NCI-H1105 treated with DMSO at 0.1 percent for 48 hours (cell line): ENCODE results near the gene DPYD.

ENCODE experiments used
- DNase-seq: peaks from one replicate; lab custom pipeline; 2025; lab: John Stamatoyannopoulos, UW

DPYD gene

DNA sequence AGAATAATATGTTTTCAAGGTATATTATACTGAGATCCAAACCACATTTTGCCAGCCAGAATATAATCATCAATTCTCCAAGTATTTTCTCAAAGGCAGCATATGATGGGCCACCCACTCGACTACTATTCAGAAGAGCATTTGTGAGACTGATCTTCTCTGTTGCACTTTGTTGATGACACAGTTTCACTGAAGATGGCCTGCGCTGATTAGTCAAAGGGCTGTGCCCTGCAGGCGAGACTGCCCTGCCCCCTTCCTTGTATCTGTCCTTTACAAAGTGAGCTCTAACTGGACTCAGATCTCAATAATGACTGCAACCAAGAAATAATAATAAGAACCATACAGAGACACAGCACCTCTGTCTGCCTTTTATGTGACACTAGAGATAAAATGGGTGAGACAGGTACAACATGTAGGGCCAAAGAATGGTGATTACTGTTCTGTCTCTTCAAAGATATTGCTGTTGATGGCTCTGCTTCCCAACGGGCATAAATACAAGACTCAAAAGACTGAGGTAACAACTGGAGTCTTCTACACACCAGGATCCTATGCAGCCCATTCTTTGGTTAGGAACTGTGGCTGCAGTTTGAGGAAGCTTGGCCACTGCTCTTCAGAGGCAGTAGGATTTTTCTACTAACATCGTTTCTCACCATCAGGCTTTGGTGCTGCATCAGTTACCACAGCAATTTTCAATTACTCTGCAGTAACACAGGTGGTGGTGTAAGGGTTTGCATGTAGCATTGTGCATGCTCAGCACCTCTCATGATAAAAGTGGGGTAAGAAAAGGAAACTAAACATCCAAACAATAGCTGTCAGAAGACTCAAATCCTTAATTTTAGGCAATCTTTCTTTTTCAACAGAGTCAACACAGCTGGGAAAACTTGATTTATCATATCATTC lies 718.1 kb downstream of the DPYD start:
- no peak for DNase-seq

DNA sequence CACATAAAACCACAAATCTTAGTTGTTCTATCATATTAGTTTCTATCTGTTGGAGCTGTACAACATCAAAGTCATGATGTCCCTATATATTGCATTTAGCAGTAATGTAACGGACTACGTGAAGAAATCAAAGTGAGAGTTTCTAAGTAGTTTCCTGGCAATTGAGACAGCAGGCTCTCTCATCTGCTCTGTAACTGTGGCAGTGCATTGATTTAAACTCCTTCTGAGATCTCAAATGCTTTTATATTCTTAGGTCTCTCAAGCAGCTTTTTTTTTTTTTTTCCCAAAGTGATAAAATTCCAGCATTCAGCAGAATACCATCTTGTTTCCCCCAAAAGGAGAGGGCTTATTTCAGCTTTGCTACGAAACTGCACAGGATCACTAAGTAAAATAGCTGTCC lies 719.2 kb downstream of the DPYD start:
- no peak for DNase-seq

DNA sequence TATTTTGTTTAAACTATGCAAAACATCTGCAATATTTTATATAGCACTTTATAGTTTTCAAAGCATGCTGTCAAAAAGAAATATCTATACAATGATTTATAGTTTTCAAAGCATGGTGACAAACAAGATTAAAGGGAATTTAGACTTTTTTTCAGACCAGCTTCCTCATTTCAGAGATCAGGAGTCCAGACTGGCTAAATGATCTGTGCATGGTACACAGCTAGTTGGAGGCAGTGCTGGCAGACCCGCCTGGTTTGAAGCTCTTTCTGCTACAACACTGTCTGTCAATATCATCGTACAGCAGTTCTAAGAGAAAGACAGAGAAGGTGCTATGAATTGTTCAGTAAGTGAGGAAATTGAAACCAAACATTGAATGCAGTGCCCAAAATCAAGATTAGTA lies 720.2 kb downstream of the DPYD start:
- no peak for DNase-seq

DNA sequence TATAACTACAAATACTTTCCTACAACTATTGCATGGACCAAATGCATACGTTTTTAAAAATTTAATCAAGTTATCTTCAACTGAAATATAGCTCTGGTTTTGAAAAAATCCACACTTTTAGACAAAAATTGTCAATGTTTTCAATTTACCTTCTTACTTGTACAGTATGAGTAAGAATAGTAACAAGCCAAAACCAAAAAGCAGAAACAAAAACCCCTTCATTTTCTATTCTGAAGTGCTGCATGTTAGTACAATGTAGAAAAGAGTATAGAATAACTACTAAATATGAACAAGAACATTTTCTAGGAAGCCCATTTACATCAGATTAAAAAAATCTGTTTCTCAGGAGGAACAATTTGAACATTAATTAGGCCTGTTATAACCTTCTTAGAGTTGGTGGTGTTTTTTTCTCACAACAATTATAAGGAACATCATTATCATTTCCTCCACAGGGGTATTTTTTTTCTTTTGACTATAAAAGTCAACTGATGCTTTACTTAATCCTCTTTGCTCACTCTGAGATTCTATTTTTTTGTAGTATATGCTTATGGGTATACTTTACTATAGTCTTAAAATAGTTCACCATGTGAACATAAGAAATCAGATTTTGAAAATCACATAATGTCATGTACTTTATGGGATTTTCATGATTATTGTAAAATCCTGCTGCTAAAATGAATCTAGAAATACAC lies 723.9 kb downstream of the DPYD start:
- no peak for DNase-seq

- DNase-seq, result no peak
These were observed 727.8 kb downstream of the DPYD start for GRCh38 chr1:97192872-97193572.

DNA sequence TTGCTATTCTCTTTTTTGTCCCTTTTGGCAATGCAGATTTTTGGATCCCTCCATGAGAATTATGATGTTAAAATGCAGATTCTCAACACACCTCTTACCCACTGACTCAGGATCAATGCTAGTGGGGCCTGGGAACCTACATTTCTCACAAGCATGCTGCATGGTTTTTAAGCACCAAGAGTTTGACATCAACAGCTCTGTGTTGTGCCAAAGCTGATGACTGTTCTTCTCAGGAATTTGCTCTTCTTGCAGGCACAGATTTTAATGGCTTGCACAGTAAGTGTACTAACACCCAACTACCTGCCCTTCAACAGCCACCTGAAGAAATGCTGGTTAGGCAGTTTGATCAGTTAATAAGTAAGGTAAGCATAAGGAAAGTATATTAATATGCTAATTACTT lies 730.5 kb downstream of the DPYD start:
- no peak for DNase-seq

- no peak for DNase-seq
These were observed 734.5 kb downstream of the DPYD start for GRCh38 chr1:97186381-97186780.

GRCh38 chr1:97174039-97174704 lies 746.7 kb downstream of the DPYD start:
- DNase-seq, result peak; percentile 75

DNA sequence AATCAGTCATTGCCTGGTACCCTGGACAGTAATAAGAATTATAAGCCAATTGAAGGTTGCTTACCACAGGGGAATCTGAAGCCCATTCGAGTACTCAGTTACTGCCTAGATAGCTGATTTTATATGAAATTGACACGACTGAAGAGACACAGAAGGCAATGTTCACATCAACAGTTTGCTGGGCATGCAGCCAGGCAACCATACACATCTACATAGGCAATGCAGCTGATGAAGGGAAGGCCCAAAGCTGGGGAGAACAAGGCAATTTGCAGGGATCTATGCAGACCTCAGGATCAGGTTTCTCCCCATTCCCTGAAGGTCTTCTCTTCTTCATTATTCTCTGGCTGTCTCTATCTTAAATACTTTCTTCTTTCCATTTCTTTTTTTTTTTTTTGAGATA lies 750.5 kb downstream of the DPYD start:
- DNase-seq, result peak; percentile 52

- no peak for DNase-seq
These were observed 752.8 kb downstream of the DPYD start for GRCh38 chr1:97168056-97168455.

GRCh38 chr1:97167246-97167645 lies 753.6 kb downstream of the DPYD start:
- no peak for DNase-seq

- DNase-seq, result no peak
These were observed 754.2 kb downstream of the DPYD start for GRCh38 chr1:97166626-97167025.

GRCh38 chr1:97164276-97164639 lies 756.6 kb downstream of the DPYD start:
- DNase-seq, result no peak

GRCh38 chr1:97163591-97164275 lies 757.1 kb downstream of the DPYD start:
- no peak for DNase-seq

- DNase-seq, result peak; percentile 56
These were observed 760.0 kb downstream of the DPYD start for GRCh38 chr1:97160818-97161217.

DNA sequence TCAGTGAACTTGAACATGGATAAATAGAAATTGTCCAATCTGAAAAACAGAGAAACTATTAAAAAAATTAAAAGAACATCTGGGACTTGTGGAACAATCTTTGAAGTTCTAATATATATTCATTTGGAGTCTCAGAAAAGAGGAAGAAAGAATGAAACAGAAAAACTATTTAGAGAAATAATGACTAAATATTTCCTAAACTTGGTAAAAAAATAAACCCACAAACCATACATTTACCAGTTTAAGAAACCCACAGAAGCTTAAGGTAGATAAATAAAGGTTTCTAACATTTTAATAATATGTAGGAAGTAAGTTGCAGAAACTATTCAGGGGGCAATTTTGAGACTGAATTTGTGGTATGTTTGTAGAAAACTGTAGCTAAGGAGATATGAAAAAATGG lies 761.5 kb downstream of the DPYD start:
- no peak for DNase-seq

- DNase-seq, result no peak
These were observed 762.1 kb downstream of the DPYD start for GRCh38 chr1:97158691-97159096.

- DNase-seq, result no peak
These were observed 762.8 kb downstream of the DPYD start for GRCh38 chr1:97157991-97158390.

- no peak for DNase-seq
These were observed 769.2 kb downstream of the DPYD start for GRCh38 chr1:97151651-97152050.

DNA sequence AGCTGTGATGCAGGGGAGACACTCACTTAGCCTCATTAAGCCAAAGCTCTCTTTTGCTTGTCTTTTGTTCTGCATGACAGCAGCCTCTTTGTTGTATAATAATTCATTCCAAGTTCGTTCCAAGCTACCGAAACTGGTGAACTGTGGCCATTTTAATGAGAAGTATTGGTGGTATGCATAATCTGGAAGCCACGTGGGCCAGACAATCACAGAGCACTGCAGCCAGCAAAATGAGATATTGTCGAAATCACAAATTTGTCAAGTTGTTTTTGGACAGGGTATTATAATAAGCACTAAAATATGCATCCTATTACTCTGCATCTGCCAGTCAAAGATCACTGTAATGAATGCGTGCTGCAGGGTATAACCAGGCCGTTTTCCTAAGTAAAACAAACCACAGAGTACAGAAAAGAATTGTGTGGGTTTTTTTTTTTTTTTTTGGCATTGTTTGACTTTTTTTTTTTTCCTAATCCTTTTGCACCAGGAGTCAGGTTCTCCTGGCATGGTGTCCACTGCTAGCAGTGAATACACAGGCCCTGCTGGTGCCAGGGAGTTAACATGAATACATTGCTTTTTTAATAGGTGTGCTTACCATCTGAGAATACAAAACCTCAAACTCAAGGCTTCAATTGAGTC lies 775.4 kb downstream of the DPYD start:
- peak; percentile 92 for DNase-seq

DNA sequence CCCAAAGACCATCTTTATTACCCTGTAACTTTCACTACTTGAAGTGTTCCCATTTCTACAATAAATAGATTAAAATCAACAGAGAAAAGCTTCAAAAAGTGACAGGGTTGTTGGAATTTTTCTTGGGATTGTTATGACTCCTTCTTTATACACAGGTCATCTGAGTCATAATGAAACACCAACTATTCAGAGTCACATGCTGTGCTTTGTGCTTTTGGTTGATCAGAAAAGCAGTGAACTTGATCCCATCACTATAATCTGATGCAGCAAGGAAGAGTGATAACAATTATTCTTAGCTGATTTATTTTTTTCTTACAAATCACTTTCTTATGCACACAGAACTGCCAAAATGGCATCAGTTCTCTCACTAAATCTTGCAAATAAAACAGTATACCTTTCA lies 776.3 kb downstream of the DPYD start:
- DNase-seq, result no peak
